GM18873 (cell line): ENCODE results near the gene AVL9.
A peak's percentile ranks its signal among the peaks of the same experiment; 100 is the strongest.
"Not testable (repeated sequence)": the region's sequence is repeated elsewhere in the genome, so short reads cannot be mapped to it uniquely, and the experiment has no call there.

Source experiments
- ATAC-seq: cut with Tn5 transposase; IDR thresholded peaks from one replicate; pipeline ENCODE4 v1.9.1; 2021; ENCODE audit warnings: mild to moderate bottlenecking, moderate library complexity, moderate number of reproducible peaks; ENCODE audit not compliant: unreplicated experiment, low FRiP score

Gene AVL9

GRCh38 chr7:32586291-32587221 is 91.3 kb downstream of the AVL9 start:
- ATAC-seq = no peak

DNA sequence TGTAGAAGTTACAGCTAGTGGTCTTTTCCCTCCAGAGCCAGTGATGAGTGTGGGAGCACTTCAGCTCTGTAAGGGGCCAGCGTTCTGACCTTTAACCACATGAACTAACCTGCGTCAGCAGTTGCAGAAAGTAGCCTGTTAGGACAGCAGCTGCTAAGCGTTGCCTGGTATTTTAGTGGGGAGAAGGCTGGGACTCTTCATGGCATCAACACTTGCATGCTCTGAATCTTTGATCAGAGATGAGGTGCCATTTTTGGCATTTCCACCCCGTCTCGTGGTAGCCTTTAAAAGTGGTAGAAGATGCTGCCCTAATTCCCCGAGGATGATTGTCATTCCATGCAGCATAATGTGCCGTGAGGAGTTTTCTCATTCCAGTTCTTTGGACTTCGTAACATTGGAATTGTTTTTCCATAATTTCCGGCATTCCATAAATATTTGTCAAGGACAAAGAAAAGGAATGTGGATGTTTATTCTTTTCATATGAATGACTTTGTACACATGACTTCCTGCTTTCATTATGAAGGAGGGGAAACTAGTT is 92.2 kb downstream of the AVL9 start:
- ATAC-seq = no peak

- peak; percentile 55 for ATAC-seq
Measured at GRCh38 chr7:32588657-32589056, 93.4 kb downstream of the AVL9 start.

DNA sequence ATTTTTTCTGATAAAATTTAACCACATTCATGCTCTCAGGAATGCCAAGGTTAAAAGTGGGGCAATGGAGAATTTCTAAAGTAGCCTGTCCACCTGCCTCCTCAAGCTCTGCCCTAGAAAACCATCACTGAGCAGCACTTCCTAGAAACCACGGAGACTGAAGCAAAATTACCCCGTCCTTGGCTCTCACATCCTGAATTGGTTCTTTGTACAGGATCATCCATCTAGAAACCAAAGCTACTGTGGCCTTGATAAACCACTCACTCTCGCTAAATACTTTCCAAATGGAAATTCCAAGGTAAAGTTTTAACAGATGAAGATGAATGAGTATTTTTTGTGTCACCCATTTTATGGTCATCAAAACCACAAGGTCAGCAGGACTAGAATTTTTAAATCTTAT is 96.6 kb downstream of the AVL9 start:
- no peak for ATAC-seq

DNA sequence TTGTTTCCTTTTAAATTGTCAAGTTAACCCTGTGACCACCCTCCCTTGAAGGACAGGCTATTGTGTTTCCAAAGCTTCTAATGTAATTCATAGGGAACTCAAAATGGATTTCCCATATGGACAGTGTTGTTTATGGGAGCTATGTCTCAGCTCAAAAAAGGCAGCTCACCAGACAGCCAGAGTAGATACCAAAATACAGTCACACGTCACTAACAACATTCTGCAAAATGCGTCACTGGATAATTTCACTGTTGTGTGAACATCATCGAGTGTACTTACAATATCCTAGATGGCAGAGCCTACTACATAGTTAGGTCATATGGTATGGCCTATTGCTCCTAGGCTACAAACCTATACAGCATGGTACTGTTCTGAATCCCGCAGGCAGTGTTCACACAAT is 97.4 kb downstream of the AVL9 start:
- no peak for ATAC-seq

GRCh38 chr7:32594965-32595490 is 99.7 kb downstream of the AVL9 start:
- ATAC-seq = no peak

DNA sequence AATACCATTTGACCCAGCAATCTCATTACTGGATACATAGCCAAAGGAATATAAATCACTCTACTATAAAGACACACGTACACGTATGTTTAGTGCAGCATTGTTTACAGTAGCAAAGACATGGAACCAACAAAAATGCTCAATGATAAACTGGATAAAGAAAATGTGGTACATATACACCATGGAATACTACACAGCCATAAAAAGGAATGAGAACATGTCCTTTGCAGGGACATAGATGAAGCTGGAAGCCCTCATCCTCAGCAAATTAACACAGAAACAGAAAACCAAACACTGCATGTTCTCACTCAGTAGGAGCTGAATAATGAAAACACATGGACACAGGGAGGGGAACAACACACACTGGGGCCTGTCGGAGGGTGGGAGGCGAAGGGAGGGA is 105.9 kb downstream of the AVL9 start:
- ATAC-seq = not testable (repeated sequence)

DNA sequence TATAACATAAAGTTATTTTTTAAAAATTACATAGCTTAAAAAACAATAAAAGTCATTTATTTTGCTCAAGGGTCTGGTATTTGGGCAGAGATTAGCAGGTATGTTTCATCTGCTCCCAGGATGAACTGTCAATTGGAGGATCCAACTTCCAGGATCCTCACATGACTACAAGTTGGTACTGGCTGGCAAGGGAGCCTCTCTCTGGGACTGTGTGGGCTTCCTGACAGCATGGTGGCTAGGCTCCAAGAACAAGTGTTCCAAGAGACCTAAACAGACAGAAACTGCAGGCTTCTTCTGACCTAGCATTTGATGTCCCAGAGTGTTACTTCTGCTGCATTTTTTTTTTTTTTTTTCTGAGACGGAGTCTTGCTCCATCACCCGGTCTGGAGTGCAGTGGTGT is 107.2 kb downstream of the AVL9 start:
- ATAC-seq = no peak

GRCh38 chr7:32603492-32603891 is 108.2 kb downstream of the AVL9 start:
- not testable (repeated sequence) for ATAC-seq

DNA sequence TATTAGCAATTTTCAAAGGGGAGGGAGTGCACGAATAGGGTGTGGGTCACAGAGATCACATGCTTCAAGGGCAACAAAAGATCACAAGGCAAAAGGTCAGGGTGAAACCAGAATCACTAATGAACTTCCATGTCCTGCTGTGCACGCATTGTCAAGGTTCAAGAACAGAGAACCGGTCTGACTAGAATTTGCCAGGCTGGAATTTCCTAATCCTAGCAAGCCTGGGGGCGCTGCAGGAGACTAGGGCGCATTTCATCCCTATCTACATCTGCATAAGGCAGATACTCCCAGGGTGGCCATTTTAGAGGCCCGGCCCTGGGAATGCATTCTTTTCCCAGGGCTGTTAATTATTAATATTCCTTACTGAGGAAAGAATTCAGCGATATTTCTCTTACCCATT is 108.8 kb downstream of the AVL9 start:
- not testable (repeated sequence) for ATAC-seq

- no peak for ATAC-seq
Measured at GRCh38 chr7:32605032-32605431, 109.7 kb downstream of the AVL9 start.

- no peak for ATAC-seq
Measured at GRCh38 chr7:32609463-32609862, 114.2 kb downstream of the AVL9 start.

DNA sequence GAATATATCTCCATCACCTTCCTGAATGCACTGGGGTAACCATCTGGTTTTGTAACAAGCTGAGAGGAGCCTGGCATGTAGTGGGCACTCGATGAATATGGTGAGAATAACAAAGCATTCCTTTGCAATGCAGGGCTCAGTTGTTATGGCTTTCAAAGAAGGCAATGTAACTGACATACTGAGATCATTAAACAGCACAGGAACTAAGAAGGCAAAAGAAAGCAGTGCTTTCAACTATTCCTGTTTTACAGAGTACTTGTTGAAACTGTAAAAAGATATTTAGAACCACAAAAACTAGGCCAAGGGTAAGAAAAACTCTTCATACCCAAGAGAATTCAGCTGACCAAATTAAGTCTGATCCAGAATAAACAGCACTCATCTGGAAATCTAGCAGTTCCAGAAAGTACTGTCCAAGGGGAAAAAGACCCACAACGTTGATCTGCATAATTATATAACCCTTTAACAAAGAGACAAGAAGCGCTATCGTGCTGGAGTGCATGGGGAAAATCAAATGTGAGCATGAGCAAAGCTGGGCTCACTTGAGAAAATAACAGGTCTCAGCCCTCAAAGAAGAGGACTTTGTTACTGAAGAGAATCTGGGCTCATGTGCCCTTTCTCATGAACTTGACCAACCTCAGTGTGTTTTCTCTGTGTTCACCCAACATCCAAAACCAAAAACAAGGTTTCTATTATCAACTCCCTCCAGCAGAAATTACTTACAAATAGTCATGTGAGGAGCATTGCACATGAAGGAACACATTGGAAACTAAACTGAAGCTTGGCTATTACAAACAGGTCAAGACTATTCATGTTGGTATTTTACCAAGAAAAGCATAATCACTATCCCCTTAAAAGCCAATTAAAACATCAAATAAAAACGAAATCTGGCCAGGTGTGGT is 116.2 kb downstream of the AVL9 start:
- no peak for ATAC-seq

DNA sequence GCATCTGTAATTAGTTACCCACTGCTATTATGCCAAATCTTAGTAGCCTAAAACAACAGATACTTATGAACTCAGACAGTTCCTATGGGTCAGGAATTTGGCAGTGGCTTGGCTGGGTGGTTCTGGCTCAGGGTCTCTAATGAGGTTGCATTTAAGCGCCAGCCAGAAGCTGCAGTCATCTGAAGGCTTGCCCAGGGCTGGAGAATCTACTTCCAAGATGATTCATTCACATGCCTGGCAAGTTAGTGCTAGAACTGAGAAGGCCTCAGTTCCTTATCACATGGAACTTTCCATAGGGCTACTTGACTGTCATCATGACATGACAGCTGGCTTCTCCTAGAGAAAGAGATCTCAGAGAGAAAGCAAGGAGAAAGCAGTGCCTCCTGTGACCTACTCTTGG is 121.3 kb downstream of the AVL9 start:
- no peak for ATAC-seq

GRCh38 chr7:32618470-32618869 is 123.2 kb downstream of the AVL9 start:
- no peak for ATAC-seq

- no peak for ATAC-seq
Measured at GRCh38 chr7:32618987-32619386, 123.7 kb downstream of the AVL9 start.

DNA sequence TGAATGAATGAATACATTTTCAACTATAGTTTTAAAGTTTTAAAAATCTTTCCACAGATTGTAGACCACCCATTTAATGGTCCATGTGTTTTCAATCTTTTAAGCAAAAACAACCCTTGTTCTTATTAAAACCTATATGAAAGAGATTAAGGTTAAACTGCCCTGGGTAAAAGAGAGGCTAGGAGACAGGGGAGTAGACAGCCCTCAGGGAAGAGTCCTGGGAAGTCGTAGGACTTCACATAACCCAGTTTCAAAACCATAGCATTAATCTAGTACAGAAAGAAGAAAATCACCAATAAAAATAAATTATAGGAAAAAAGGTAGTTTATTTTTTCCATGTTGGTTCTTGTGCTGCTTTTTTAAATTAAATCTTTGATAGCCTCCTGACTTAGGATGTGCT is 124.1 kb downstream of the AVL9 start:
- ATAC-seq = not testable (repeated sequence)

- ATAC-seq = no peak
Measured at GRCh38 chr7:32631021-32631420, 135.7 kb downstream of the AVL9 start.

DNA sequence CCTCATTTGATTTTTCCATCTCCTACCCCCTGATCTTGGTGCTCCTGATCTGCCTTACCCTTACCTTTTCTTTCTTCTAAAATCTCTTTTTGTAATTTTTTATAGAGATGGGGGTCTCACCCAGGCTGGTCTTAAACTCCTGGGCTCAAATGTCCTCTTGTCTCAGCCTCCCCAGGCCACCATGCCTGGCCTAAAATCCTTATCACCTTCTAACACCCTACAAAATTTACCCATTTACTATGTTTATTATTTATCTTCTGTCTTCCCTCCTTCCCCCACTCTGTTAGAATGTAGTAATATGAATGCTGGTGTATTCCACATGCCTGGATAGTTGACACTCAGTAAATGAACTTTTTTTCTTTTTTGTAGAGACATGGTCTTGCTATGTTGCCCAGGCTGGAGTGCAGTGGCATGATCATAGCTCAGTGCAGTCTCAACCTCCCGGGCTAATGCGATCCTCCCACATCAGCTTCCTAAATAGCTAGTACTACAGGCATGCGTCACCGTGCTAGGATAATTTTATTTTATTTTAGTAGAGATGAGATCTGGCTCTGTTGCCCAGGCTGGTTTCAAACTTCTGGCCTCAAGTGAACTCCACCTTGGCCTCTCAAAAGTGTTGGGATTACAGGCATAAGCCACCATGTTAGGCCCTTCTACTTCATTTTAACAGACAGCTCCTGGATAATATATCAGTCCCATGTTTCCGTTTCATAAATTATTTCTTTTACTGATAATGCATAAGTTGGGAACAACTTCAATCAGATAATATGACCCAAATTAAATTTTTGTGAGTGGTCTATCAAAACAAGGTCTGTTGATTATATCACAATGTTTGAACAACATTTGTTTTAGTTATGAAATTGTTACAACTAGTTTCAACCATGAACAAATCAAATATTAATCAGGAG is 136.6 kb downstream of the AVL9 start:
- not testable (repeated sequence) for ATAC-seq

GRCh38 chr7:32633446-32633845 is 138.2 kb downstream of the AVL9 start:
- ATAC-seq = not testable (repeated sequence)
